Ovary (tissue), 9 donors: ENCODE results near the gene NCBP2. TPM values are rescaled to one million over a fixed set of nuclear protein-coding genes. Genes with fewer than 3 reads are reported as not detected.

Source experiments
- DNase-seq, 5 donors: peaks; one replicate each; pipeline ENCODE4 v3.0.0-alpha.2; 2019 to 2020
- H3K27ac ChIP-seq, 2 donors: fragments of 200-600 bp; one replicate each; pipeline versions ENCODE4 v1.5.1 to v1.8.0; 2019 to 2022
- H3K27me3 ChIP-seq: fragments of 200-600 bp; one replicate; pipeline ENCODE4 v1.8.0; 2022
- H3K36me3 ChIP-seq: fragments of 200-600 bp; sonication (generic); one replicate; pipeline ENCODE4 v1.5.1; 2019
- H3K4me1 ChIP-seq: one replicate; pipeline ENCODE4 v1.8.1; 2013; ENCODE audit warnings: mild to moderate bottlenecking, moderate library complexity; ENCODE audit not compliant: insufficient read depth
- H3K4me3 ChIP-seq: fragments of 200-600 bp; sonication (generic); one replicate; pipeline ENCODE4 v1.5.1; 2017
- H3K9me3 ChIP-seq, 2 donors: fragments of 200-600 bp in 1 of 2; sonication (generic) in 1 of 2; one replicate each; pipeline versions ENCODE4 v1.5.1 to v1.8.1; 2013 to 2019; ENCODE audit warnings: mild to moderate bottlenecking in 1 of 2, moderate library complexity in 1 of 2
- CTCF ChIP-seq, 3 donors: fragments of 450-650 bp in 2 of 3; fragments of 200-600 bp in 1 of 3; IDR thresholded peaks; one replicate each; pipeline versions ENCODE4 v1.5.1 to v1.8.0; 2016 to 2022; ENCODE audit warnings: antibody characterized with exemption in 3 of 3, mild to moderate bottlenecking in 1 of 3
- EP300 ChIP-seq: sonication (generic); formaldehyde crosslinking; IDR thresholded peaks from one replicate; pipeline ENCODE4 v1.6.1; 2017; ENCODE audit warnings: antibody characterized with exemption
- POLR2A ChIP-seq: fragments of 450-650 bp; IDR thresholded peaks from one replicate; pipeline ENCODE4 v1.6.1; 2017; ENCODE audit warnings: antibody characterized with exemption, mild to moderate bottlenecking, moderate library complexity
- WGBS, 3 donors: extraction: QIAGEN DNeasy Blood & Tissue Kit in 1 of 3; methylation state at CpG; one replicate each; pipeline versions ENCODE4 v1.1.5 to v1.1.7; 2013 to 2017; 5-methylcytosine and 5-hydroxymethylcytosine counted together
- intact Hi-C, 4 donors: fragments of 100-400 bp; cut with DNase I; formaldehyde crosslinking; loops; one replicate each; pipeline versions ENCODE4 v1.11.0 to v1.15.1; 2022 to 2023
- polyA plus RNA-seq, 2 donors: library from polyadenylated mRNA; stranded (reverse); fragments of 200-250 nt in 1 of 2; fragments of 350-450 nt in 1 of 2; fragmentation: Illumina TruSeq in 1 of 2; extraction: RNeasy Lipid Tissue Mini Kit (QIAGEN cat#74804) in 1 of 2; gene quantifications; one replicate each; pipeline ENCODE4 v1.2.3, GENCODE V29; 2013 to 2014
- total RNA-seq, 7 donors: library from RNA; depleted of rRNA in 2 of 7; stranded (reverse); fragments of >200 nt in 2 of 7; fragmentation: NEBNext Ultra II Directional in 3 of 7; extraction: Animal tissue kit (Norgen Biotek cat#: 25700) in 3 of 7; gene quantifications; one replicate each; pipeline versions ENCODE4 v1.1.0 to v1.2.4, GENCODE V29; 2016 to 2023
- donor health status: DM: no; HTN: no; CAD: no; lungs with moderate emphysema.
- donor health status: DM: no; HTN: no; CAD: no.
- donor health status: Bipolar disorder and iron deficiency.
- donor health status: DM: yes; HTN: yes; CAD: no.
- donor health status: DM: no; HTN: no; CAD: no.
- donor health status: DM: yes; HTN: yes; CAD: no.

NCBP2 gene
- total and polyA plus RNA-seq, 9 donors: 17.4 to 64.7 (median 45.8) TPM

- DNase-seq: no peak
Measured at GRCh38 chr3:196976941-196977340, 34.6 kb upstream of the NCBP2 start.

GRCh38 chr3:196975349-196975748, 33.0 kb upstream of the NCBP2 start:
- Histone ChIP-seq H3K36me3 (no peaks in the 10 kb centered on the region), H3K27me3 (no peaks in the 10 kb centered on the region), H3K27ac (no peak overlapping the region), H3K4me1 (no peaks in the 10 kb centered on the region), H3K9me3 (no peaks in the 10 kb centered on the region), H3K4me3 (no peak overlapping the region)
- WGBS, 3 donors: 56 to 66% (median 59%) methylated on average over 4 of the region's 4 CpGs
- intact Hi-C loops: loop anchor here in 2 of 4 donors (10.0 kb wide), 1 partner anchor 209 kb away; no protein-coding TSS in a partner anchor
- no peak for DNase-seq
- TF ChIP-seq CTCF (IDR thresholded peaks at IDR 0.05): no peak
- TF ChIP-seq POLR2A: no peak
- no peak for TF ChIP-seq EP300

More at GRCh38 chr3:196976941-196977340, 34.6 kb upstream of the NCBP2 start:
- no peak for TF ChIP-seq CTCF (IDR thresholded peaks at IDR 0.05)
- Histone ChIP-seq H3K27ac (no peak overlapping the region), H3K4me3 (no peak overlapping the region), H3K36me3 (no peaks in the 10 kb centered on the region), H3K4me1 (no peaks in the 10 kb centered on the region), H3K27me3 (no peaks in the 10 kb centered on the region), H3K9me3 (no peaks in the 10 kb centered on the region)
- WGBS, 3 donors: 69 to 78% (median 77%) methylated on average over 11 of the region's 11 CpGs
- intact Hi-C loops: loop anchor here in 2 of 4 donors (10.0 kb wide), 1 partner anchor 208 kb away; no protein-coding TSS in a partner anchor

- Histone ChIP-seq H3K4me3 (no peak overlapping the region), H3K27ac (no peak overlapping the region), H3K36me3 (no peaks in the 10 kb centered on the region), H3K9me3 (no peaks in the 10 kb centered on the region), H3K27me3 (no peaks in the 10 kb centered on the region), H3K4me1 (no peaks in the 10 kb centered on the region)
- TF ChIP-seq CTCF (IDR thresholded peaks at IDR 0.05) (no peak), POLR2A (no peak), EP300 (no peak)
- 75 to 81% (median 76%) methylated on average over 5 of the region's 5 CpGs for WGBS, 3 donors
- intact Hi-C loops: loop anchor here in 2 of 4 donors (10.0 kb wide), 1 partner anchor 210 kb away; no protein-coding TSS in a partner anchor
- no peak for DNase-seq
Measured at GRCh38 chr3:196974661-196975060, 32.3 kb upstream of the NCBP2 start.

GRCh38 chr3:196971094-196971698, 28.9 kb upstream of the NCBP2 start:
- DNase-seq: no peak
- intact Hi-C loops: loop anchor here in 2 of 4 donors (10.0 kb wide), 1 partner anchor 214 kb away; no protein-coding TSS in a partner anchor
- Histone ChIP-seq H3K4me1 (peaks cover 5% of the 10 kb centered on the region), H3K36me3 (no peaks in the 10 kb centered on the region), H3K4me3 (no peak overlapping the region), H3K9me3 (no peaks in the 10 kb centered on the region), H3K27me3 (peaks cover 3% of the 10 kb centered on the region), H3K27ac (no peak overlapping the region)
- 68 to 72% (median 71%) methylated on average over 7 of the region's 7 CpGs for WGBS, 3 donors
- TF ChIP-seq POLR2A (no peak), EP300 (no peak), CTCF (IDR thresholded peaks at IDR 0.05) (no peak)
